Measurements from ENCODE around the gene MTHFSD.

GRCh38 chr16:86585821-86586611 is 31.0 kb upstream of the MTHFSD start:
- TF ChIP-seq CTCF (IDR thresholded peaks at IDR 0.05) (no peak), POLR2A (IDR thresholded peaks at IDR 0.05) (no peak)
